HG03378 (cell line): ENCODE data around the gene NOP9.

ENCODE experiments used
- ATAC-seq: cut with Tn5 transposase; IDR thresholded peaks from one replicate; pipeline ENCODE4 v1.9.1; 2021; ENCODE audit warnings: mild to moderate bottlenecking, moderate library complexity; ENCODE audit not compliant: unreplicated experiment

Gene NOP9

GRCh38 chr14:24299255-24300191 is at the start of gene NOP9, which contains the start of gene DHRS1:
Gene NOP9, plus strand, starts transcription at chr14:24299850. Its CDS starts 105 bp downstream, at chr14:24299955.
Gene DHRS1, minus strand, starts transcription at chr14:24299780. Its CDS starts 674 bp downstream, at chr14:24299106.
- peak; percentile 63 for ATAC-seq

- ATAC-seq = no peak
Observed at GRCh38 chr14:24250354-24250753, 49.3 kb upstream of the NOP9 start.

GRCh38 chr14:24251880-24252288 is 47.8 kb upstream of the NOP9 start:
- no peak for ATAC-seq

GRCh38 chr14:24252289-24253124 is 47.1 kb upstream of the NOP9 start:
- ATAC-seq = no peak

- ATAC-seq = no peak
Observed at GRCh38 chr14:24253936-24254335, 45.7 kb upstream of the NOP9 start.

- no peak for ATAC-seq
Observed at GRCh38 chr14:24254630-24255392, 44.8 kb upstream of the NOP9 start.

- ATAC-seq = no peak
Observed at GRCh38 chr14:24255438-24255837, 44.2 kb upstream of the NOP9 start.

- no peak for ATAC-seq
Observed at GRCh38 chr14:24255931-24256711, 43.5 kb upstream of the NOP9 start.

GRCh38 chr14:24256960-24257359 is 42.7 kb upstream of the NOP9 start:
- ATAC-seq = no peak

GRCh38 chr14:24258119-24258518 is 41.5 kb upstream of the NOP9 start:
- no peak for ATAC-seq

GRCh38 chr14:24258548-24259265 is 40.9 kb upstream of the NOP9 start:
- ATAC-seq = no peak

- ATAC-seq = no peak
Observed at GRCh38 chr14:24259282-24260025, 40.2 kb upstream of the NOP9 start.

GRCh38 chr14:24260026-24260779 is 39.4 kb upstream of the NOP9 start:
- ATAC-seq = no peak

- no peak for ATAC-seq
Observed at GRCh38 chr14:24260780-24261157, 38.9 kb upstream of the NOP9 start.

GRCh38 chr14:24261256-24261968 is 38.2 kb upstream of the NOP9 start:
- no peak for ATAC-seq

- no peak for ATAC-seq
Observed at GRCh38 chr14:24261969-24262327, 37.7 kb upstream of the NOP9 start.
